Liver (tissue), 9 donors: Measurements from ENCODE around the gene ZNF311. TPM values are rescaled to one million over a fixed set of nuclear protein-coding genes. Genes with fewer than 3 reads are reported as not detected.

Experiments
- DNase-seq: peaks from one replicate; pipeline ENCODE4 v3.0.0-alpha.2; 2017; ENCODE audit warnings: low spot score
- H3K27ac ChIP-seq, 2 donors: one replicate each; pipeline ENCODE4 v1.7.0; 2013; ENCODE audit warnings: inconsistent platforms in 2 of 2, low read length in 2 of 2, control low read depth in 1 of 2, low read depth in 1 of 2, mild to moderate bottlenecking in 1 of 2
- H3K27me3 ChIP-seq, 4 donors: one replicate each; pipeline versions ENCODE4 v1.6.1 to v1.7.0; 2013; ENCODE audit warnings: low read length in 3 of 4, inconsistent platforms in 1 of 4, mild to moderate bottlenecking in 1 of 4, moderate library complexity in 1 of 4; ENCODE audit not compliant: control insufficient read depth in 4 of 4, insufficient read depth in 4 of 4
- H3K36me3 ChIP-seq, 4 donors: one replicate each; pipeline versions ENCODE4 v1.6.1 to v1.7.0; 2013; ENCODE audit warnings: low read length in 3 of 4, mild to moderate bottlenecking in 3 of 4, low read depth in 1 of 4, moderate library complexity in 1 of 4; ENCODE audit not compliant: control insufficient read depth in 4 of 4, insufficient read depth in 3 of 4
- H3K4me1 ChIP-seq, 4 donors: one replicate each; pipeline versions ENCODE4 v1.6.1 to v1.7.0; 2013; ENCODE audit warnings: low read length in 3 of 4, mild to moderate bottlenecking in 3 of 4, moderate library complexity in 1 of 4; ENCODE audit not compliant: control insufficient read depth in 4 of 4, insufficient read depth in 4 of 4
- H3K4me3 ChIP-seq, 3 donors: one replicate each; pipeline versions ENCODE4 v1.6.1 to v1.7.0; 2013; ENCODE audit warnings: low read length in 3 of 3, control low read depth in 1 of 3, low read depth in 1 of 3, mild to moderate bottlenecking in 1 of 3
- H3K9ac ChIP-seq, 2 donors: one replicate each; pipeline ENCODE4 v1.7.0; 2013; ENCODE audit warnings: low read length in 2 of 2, mild to moderate bottlenecking in 2 of 2, moderate library complexity in 2 of 2, control low read depth in 1 of 2, low read depth in 1 of 2
- H3K9me3 ChIP-seq, 4 donors: one replicate each; pipeline versions ENCODE4 v1.6.1 to v1.7.0; 2013; ENCODE audit warnings: low read length in 3 of 4; ENCODE audit not compliant: control insufficient read depth in 4 of 4
- ATF3 ChIP-seq: IDR thresholded peaks from 2 replicates; pipeline ENCODE4 v1.6.1; 2016; ENCODE audit warnings: antibody characterized with exemption
- CTCF ChIP-seq: fragments of 150-350 bp; IDR thresholded peaks from 2 replicates; pipeline ENCODE4 v1.5.1; 2017; ENCODE audit warnings: improper control_type of control experiment, low read depth, low read length; ENCODE audit not compliant: missing input control
- EGR1 ChIP-seq, 2 donors: IDR thresholded peaks; 2 replicates each; pipeline ENCODE4 v1.6.1; 2016 to 2018; ENCODE audit warnings: antibody characterized with exemption in 2 of 2, low read depth in 2 of 2
- FOXA1 ChIP-seq: IDR thresholded peaks from 2 replicates; pipeline ENCODE4 v1.6.1; 2016; ENCODE audit warnings: antibody characterized with exemption
- FOXA2 ChIP-seq: IDR thresholded peaks from 2 replicates; pipeline ENCODE4 v1.6.1; 2016; ENCODE audit warnings: antibody characterized with exemption
- GABPA ChIP-seq, 2 donors: IDR thresholded peaks in 1 of 2; conservative IDR thresholded peaks in 1 of 2; 2 replicates each; pipeline ENCODE4 v1.6.1; 2016; ENCODE audit warnings: antibody characterized with exemption in 2 of 2, mild to moderate bottlenecking in 1 of 2, moderate library complexity in 1 of 2
- HNF4A ChIP-seq, 2 donors: conservative IDR thresholded peaks; 2 replicates each; pipeline ENCODE4 v1.6.1; 2016; ENCODE audit warnings: antibody characterized with exemption in 2 of 2, mild to moderate bottlenecking in 2 of 2
- HNF4G ChIP-seq: IDR thresholded peaks from 2 replicates; pipeline ENCODE4 v1.6.1; 2016; ENCODE audit warnings: antibody characterized with exemption
- JUND ChIP-seq, 2 donors: IDR thresholded peaks; 2 replicates each; pipeline ENCODE4 v1.6.1; 2016; ENCODE audit warnings: antibody characterized with exemption in 2 of 2
- MAX ChIP-seq: IDR thresholded peaks from 2 replicates; pipeline ENCODE4 v1.6.1; 2016; ENCODE audit warnings: antibody characterized with exemption
- NR2F2 ChIP-seq: IDR thresholded peaks from 2 replicates; pipeline ENCODE4 v1.6.1; 2016; ENCODE audit warnings: antibody characterized with exemption
- RAD21 ChIP-seq, 2 donors: IDR thresholded peaks; 2 replicates each; pipeline ENCODE4 v1.6.1; 2016; ENCODE audit warnings: antibody characterized with exemption in 2 of 2, mild to moderate bottlenecking in 2 of 2
- REST ChIP-seq: IDR thresholded peaks from 2 replicates; pipeline ENCODE4 v1.6.1; 2016; ENCODE audit warnings: antibody characterized with exemption, mild to moderate bottlenecking
- RXRA ChIP-seq, 2 donors: IDR thresholded peaks; 2 replicates each; pipeline ENCODE4 v1.6.1; 2017 to 2018; ENCODE audit warnings: antibody characterized with exemption in 2 of 2, mild to moderate bottlenecking in 1 of 2
- SP1 ChIP-seq: IDR thresholded peaks from 2 replicates; pipeline ENCODE4 v1.6.1; 2018; ENCODE audit warnings: antibody characterized with exemption, mild to moderate bottlenecking
- TAF1 ChIP-seq: conservative IDR thresholded peaks from 2 replicates; pipeline ENCODE4 v1.6.1; 2016; ENCODE audit warnings: antibody characterized with exemption, mild to moderate bottlenecking
- YY1 ChIP-seq: IDR thresholded peaks from 2 replicates; pipeline ENCODE4 v1.6.1; 2016; ENCODE audit warnings: antibody characterized with exemption, mild to moderate bottlenecking
- ZBTB33 ChIP-seq: IDR thresholded peaks from 2 replicates; pipeline ENCODE4 v1.6.1; 2016; ENCODE audit warnings: antibody characterized with exemption
- WGBS: extraction: QIAGEN DNeasy Blood & Tissue Kit; methylation state at CpG from one replicate; pipeline ENCODE4 v1.1.7; 2013; 5-methylcytosine and 5-hydroxymethylcytosine counted together
- polyA plus RNA-seq, 2 donors: library from polyadenylated mRNA; stranded (reverse) in 1 of 2; unstranded in 1 of 2; fragments of 200-250 nt in 1 of 2; fragments of >200 nt in 1 of 2; fragmentation: Nextera tagmentation in 1 of 2; extraction: Ambion mirVana in 1 of 2; gene quantifications; one replicate each; pipeline versions ENCODE4 v1.2.1 to v1.2.3, GENCODE V29; 2013 to 2015
- total RNA-seq, 2 donors: library from RNA; depleted of rRNA; stranded (reverse); fragments of >200 nt; gene quantifications; one replicate each; pipeline ENCODE4 v1.2.3, GENCODE V29; 2014
- donor health status: healthy.
- donor health status: healthy.
- donor health status: healthy.
- donor health status: healthy.
- donor health status: healthy.

ZNF311 gene
- total and polyA plus RNA-seq, 4 donors = 0.19 to 1.1 (median 0.36) TPM

GRCh38 chr6:28979679-28980078 is 25.4 kb downstream of the ZNF311 start:
- H3K27ac ChIP-seq = no peak overlapping the region
- H3K36me3 ChIP-seq = peaks cover 0 to 1% (median 0%) of the 10 kb centered on the region in 4 donors
- H3K4me1 ChIP-seq = peaks cover 2 to 19% (median 7%) of the 10 kb centered on the region in 4 donors
- WGBS = 42% methylated on average over 2 of the region's 2 CpGs
- H3K4me3 ChIP-seq = no peak overlapping the region
- DNase-seq = no peak
- no peak for TF ChIP-seq NR2F2
- TF ChIP-seq YY1 = no peak
- no peak for TF ChIP-seq RAD21 (IDR thresholded peaks at IDR 0.05)
- TF ChIP-seq REST = no peak
- no peak for TF ChIP-seq SP1
- TF ChIP-seq HNF4A (conservative IDR thresholded peaks at IDR 0.05) = no peak
- no peak for TF ChIP-seq ZBTB33
- TF ChIP-seq RXRA (IDR thresholded peaks at IDR 0.05) = no peak
- no peak for TF ChIP-seq EGR1 (IDR thresholded peaks at IDR 0.05; ENCODE audit: low read depth in 2 of 2)
- TF ChIP-seq TAF1 = no peak
- TF ChIP-seq FOXA2 = no peak
- no peak for TF ChIP-seq FOXA1
- TF ChIP-seq CTCF = no peak
- no peak for TF ChIP-seq GABPA (IDR thresholded peaks at IDR 0.05 in 1 of 2, conservative IDR thresholded peaks at IDR 0.05 in 1 of 2)
- no peak for TF ChIP-seq HNF4G
- TF ChIP-seq ATF3 = no peak
- TF ChIP-seq MAX = no peak
- TF ChIP-seq JUND (IDR thresholded peaks at IDR 0.05) = no peak
- H3K9me3 ChIP-seq = no peaks in the 10 kb centered on the region
- no peaks in the 10 kb centered on the region for H3K27me3 ChIP-seq
- H3K9ac ChIP-seq = no peak overlapping the region
